Upper lobe of right lung (tissue), 1 donor: Measurements from ENCODE around the gene PRKN. TPM values are rescaled to one million over a fixed set of nuclear protein-coding genes. Genes with fewer than 3 reads are reported as not detected.

Experiments
- ATAC-seq: fragments of 200-7000 bp; cut with Tn5 transposase; one replicate; pipeline ENCODE4 v1.9.1; 2020; ENCODE audit warnings: mild to moderate bottlenecking, moderate library complexity
- DNase-seq: peaks from one replicate; pipeline ENCODE4 v3.0.0-alpha.2; 2020
- H3K27ac ChIP-seq: fragments of 200-600 bp; one replicate; pipeline ENCODE4 v1.8.0; 2022
- H3K27me3 ChIP-seq: fragments of 200-600 bp; one replicate; pipeline ENCODE4 v1.8.0; 2022; ENCODE audit warnings: mild to moderate bottlenecking
- H3K36me3 ChIP-seq: fragments of 200-600 bp; one replicate; pipeline ENCODE4 v1.8.0; 2022
- H3K4me1 ChIP-seq: fragments of 200-600 bp; one replicate; pipeline ENCODE4 v1.8.0; 2022
- H3K4me3 ChIP-seq: fragments of 200-600 bp; one replicate; pipeline ENCODE4 v1.8.0; 2022; ENCODE audit warnings: mild to moderate bottlenecking
- H3K9me3 ChIP-seq: fragments of 200-600 bp; one replicate; pipeline ENCODE4 v1.8.0; 2022
- CTCF ChIP-seq: fragments of 200-600 bp; IDR thresholded peaks from one replicate; pipeline ENCODE4 v1.8.0; 2022; ENCODE audit warnings: antibody characterized with exemption
- intact Hi-C: fragments of 100-400 bp; cut with DNase I; formaldehyde crosslinking; loops from one replicate; pipeline ENCODE4 v1.11.0; 2022
- total RNA-seq: library from RNA; stranded (reverse); fragmentation: NEBNext Ultra II Directional; extraction: Animal tissue kit (Norgen Biotek cat#: 25700); gene quantifications from one replicate; pipeline ENCODE4 v1.2.1, GENCODE V29; 2021
- donor health status: DM: no; HTN: yes; CAD: no; lungs with severe emphysema.

PRKN gene
- total RNA-seq, 1 donor from 2014 or later = 2.7 TPM

- no peak overlapping the region for H3K27ac ChIP-seq
- no peaks in the 10 kb centered on the region for H3K4me1 ChIP-seq
- TF ChIP-seq CTCF = no peak
- ATAC-seq = no peak
- intact Hi-C loops = no loop called here
- H3K36me3 ChIP-seq = no peaks in the 10 kb centered on the region
- H3K4me3 ChIP-seq = no peak overlapping the region
- H3K27me3 ChIP-seq = no peaks in the 10 kb centered on the region
- DNase-seq = no peak
- H3K9me3 ChIP-seq = no peaks in the 10 kb centered on the region
These were observed 976.9 kb downstream of the PRKN start for GRCh38 chr6:161750686-161751085.

GRCh38 chr6:161749576-161749975 is 978.0 kb downstream of the PRKN start:
- intact Hi-C loops = no loop called here
- Histone ChIP-seq H3K4me1 (no peaks in the 10 kb centered on the region), H3K36me3 (no peaks in the 10 kb centered on the region)

GRCh38 chr6:161748535-161749416 is 978.8 kb downstream of the PRKN start:
- ATAC-seq = peak; percentile 27
- peak; percentile 42 for TF ChIP-seq CTCF
- H3K27ac ChIP-seq = no peak overlapping the region
- intact Hi-C loops = no loop called here
- H3K4me3 ChIP-seq = no peak overlapping the region
- H3K27me3 ChIP-seq = no peaks in the 10 kb centered on the region
- no peaks in the 10 kb centered on the region for H3K9me3 ChIP-seq
- no peaks in the 10 kb centered on the region for H3K36me3 ChIP-seq
- no peaks in the 10 kb centered on the region for H3K4me1 ChIP-seq
- no peak for DNase-seq

More at GRCh38 chr6:161749576-161749975, 978.0 kb downstream of the PRKN start:
- ATAC-seq = no peak
- Histone ChIP-seq H3K9me3 (no peaks in the 10 kb centered on the region), H3K4me3 (no peak overlapping the region), H3K27ac (no peak overlapping the region), H3K27me3 (no peaks in the 10 kb centered on the region)
- DNase-seq = no peak
- no peak for TF ChIP-seq CTCF

GRCh38 chr6:161747506-161747905 is 980.1 kb downstream of the PRKN start:
- ATAC-seq = no peak
- no peaks in the 10 kb centered on the region for H3K9me3 ChIP-seq

GRCh38 chr6:161745594-161746141 is 981.9 kb downstream of the PRKN start:
- H3K27me3 ChIP-seq = no peaks in the 10 kb centered on the region
- TF ChIP-seq CTCF = no peak
- H3K4me3 ChIP-seq = no peak overlapping the region
- no peaks in the 10 kb centered on the region for H3K36me3 ChIP-seq
- DNase-seq (no peak), ATAC-seq (no peak)
- intact Hi-C loops = no loop called here
- H3K4me1 ChIP-seq = no peaks in the 10 kb centered on the region
- H3K9me3 ChIP-seq = no peaks in the 10 kb centered on the region
- H3K27ac ChIP-seq = no peak overlapping the region

More at GRCh38 chr6:161747506-161747905, 980.1 kb downstream of the PRKN start:
- no peak for TF ChIP-seq CTCF
- no peak overlapping the region for H3K4me3 ChIP-seq
- no peaks in the 10 kb centered on the region for H3K4me1 ChIP-seq
- no peak overlapping the region for H3K27ac ChIP-seq
- DNase-seq = no peak
- intact Hi-C loops = no loop called here
- no peaks in the 10 kb centered on the region for H3K36me3 ChIP-seq
- H3K27me3 ChIP-seq = no peaks in the 10 kb centered on the region
